Stimulated activated CD8-positive, alpha-beta memory T cell treated with anti-CD3 and anti-CD28 coated beads, Interleukin-4, amount 100 ng/mL, for 1 hour (primary cell): ENCODE measurements around the gene MYBL2.

ENCODE experiments used
- DNase-seq, 2 donors: peaks; one replicate each; pipeline ENCODE4 v3.0.0-alpha.2; 2020; ENCODE audit warnings: low read depth in 2 of 2, low spot score in 1 of 2

The MYBL2 gene

DNA sequence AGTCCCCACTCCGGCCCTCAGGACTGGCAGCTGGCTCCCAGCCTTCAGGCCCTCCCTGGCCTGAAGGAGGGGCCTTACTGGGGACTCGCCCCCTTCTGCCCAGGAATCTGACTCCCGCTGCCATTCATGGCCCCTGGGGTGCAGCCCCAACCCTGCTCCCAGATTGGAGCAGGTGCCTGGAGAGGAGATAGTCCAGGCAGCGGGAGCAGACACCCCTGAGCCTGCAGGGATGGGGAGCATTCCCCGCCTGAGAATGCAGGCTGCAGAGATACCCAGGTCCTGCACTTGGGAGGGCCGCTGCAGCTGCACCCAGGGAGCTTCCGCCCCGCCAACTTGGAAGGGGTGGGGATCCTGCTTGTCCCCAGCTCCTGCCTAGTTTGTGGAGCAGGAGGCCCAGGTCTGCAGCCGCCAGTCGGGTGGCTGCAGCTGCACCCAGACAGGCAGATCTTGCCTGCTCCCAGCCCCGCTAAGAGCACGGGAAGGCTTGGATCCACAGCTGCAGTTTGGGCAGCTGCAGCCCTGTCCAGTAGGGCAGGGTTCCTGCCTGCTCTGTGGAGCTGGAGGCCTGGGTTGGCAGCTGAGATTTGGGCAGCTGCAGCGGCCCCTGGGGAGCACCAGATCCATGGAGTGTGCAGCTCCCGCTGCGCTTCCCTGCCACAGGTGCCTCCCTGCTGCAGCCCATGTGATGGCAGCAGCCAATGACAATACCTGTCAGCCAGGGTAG lies 54.7 kb downstream of the MYBL2 start:
- no peak for DNase-seq

GRCh38 chr20:43722153-43722505 lies 55.2 kb downstream of the MYBL2 start:
- no peak for DNase-seq

GRCh38 chr20:43723186-43723585 lies 56.3 kb downstream of the MYBL2 start:
- no peak for DNase-seq

DNA sequence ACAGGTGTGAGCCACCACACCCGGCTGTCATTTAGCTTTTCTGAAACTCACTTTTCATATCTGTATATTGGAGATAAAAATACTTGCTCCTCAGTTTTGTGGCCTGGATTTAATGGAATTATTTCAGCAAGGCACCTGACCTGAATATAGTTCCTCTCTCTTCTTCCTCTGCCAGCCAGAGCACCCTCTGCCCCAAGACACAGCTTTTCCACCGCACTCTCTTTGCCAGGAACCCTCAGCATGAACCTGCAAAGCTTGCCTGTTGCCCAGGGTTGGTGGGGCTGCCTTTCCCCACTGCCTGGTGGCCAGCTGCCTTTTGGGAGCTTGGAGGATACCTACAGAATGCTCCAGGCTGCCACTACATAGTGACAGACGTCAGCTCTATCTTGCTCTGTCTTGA lies 56.8 kb downstream of the MYBL2 start:
- no peak for DNase-seq

- no peak for DNase-seq
Observed at GRCh38 chr20:43724383-43724782, 57.5 kb downstream of the MYBL2 start.

DNA sequence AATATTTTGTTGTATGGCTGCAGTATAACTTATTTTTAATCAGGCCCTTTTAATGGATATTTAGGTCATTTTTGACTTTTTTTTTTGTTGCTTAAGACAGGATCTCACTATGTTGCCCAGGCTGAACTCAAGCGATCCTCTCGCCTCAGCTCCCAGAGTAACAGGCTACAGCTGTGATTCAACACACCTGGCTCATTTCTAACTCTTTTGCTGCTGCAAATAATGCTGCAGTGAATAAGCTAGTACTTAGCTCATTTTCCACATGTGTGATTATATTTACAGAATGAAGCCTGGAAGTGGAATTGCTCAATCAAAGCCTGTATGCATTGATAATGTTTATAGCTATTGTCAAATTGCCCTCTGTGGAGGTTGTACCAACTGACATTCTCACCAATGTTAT lies 58.8 kb downstream of the MYBL2 start:
- DNase-seq: no peak

- DNase-seq: no peak
Observed at GRCh38 chr20:43726333-43726732, 59.4 kb downstream of the MYBL2 start.

DNA sequence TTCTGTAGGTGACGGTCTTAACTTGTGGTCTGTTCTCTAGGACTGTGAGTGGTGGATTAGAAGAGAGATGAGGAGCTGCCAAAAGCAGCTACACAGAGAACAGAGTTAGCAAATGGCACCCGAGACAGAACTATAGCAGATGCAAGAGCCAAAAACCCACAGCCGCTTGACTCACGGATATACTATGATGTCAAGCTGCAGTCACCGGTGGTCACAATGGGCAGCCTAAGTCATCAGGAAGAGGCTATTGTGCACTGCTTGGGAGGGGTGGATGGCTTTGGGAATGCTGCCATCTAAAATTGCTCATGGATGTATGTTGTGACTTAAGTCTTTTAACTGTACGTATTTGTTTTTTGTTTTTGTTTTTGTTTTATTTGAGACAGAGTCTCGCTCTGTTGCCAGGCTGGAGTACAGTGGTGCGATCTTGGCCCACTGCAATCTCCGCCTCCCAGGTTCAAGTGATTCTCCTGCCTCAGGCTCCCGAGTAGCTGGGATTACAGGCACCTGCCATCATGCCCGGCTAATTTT lies 60.0 kb downstream of the MYBL2 start, which contains the start of gene GTSF1L:
GTSF1L (minus strand) TSS at position 192 of the 528 bp plus-strand sequence. CDS start 308 bp downstream, outside the sequence.
- no peak for DNase-seq

- no peak for DNase-seq
Observed at GRCh38 chr20:43727980-43728590, 61.2 kb downstream of the MYBL2 start.

DNA sequence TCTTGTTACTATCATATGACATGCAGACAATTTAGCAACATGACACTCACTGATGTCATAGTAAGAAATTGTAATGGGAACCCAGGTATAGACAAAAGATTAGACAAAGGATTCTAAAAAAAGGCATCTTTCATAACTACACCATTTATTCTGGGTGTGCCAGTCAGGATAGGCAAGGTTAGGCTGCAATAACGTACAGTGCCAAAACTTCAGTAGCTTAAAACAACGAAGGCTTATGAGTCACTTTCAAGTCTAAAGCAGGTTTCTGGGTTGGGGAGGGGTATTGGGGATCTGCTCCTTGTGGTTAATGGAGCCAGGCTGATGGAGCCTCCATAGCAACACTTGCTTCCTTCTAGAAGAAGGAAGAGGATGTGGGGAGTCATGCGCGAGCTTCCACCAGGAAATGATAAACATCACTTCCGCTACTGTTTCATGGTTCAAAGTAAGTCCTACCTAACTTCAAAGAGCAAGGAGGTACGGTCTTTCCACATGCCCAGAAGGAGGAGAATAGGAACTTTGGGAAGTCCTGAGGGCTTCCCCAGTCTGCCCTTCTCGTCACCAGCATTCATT lies 61.9 kb downstream of the MYBL2 start:
- DNase-seq: no peak

GRCh38 chr20:43731469-43731868 lies 64.6 kb downstream of the MYBL2 start:
- DNase-seq: no peak

GRCh38 chr20:43731927-43732326 lies 65.0 kb downstream of the MYBL2 start:
- DNase-seq: no peak

DNA sequence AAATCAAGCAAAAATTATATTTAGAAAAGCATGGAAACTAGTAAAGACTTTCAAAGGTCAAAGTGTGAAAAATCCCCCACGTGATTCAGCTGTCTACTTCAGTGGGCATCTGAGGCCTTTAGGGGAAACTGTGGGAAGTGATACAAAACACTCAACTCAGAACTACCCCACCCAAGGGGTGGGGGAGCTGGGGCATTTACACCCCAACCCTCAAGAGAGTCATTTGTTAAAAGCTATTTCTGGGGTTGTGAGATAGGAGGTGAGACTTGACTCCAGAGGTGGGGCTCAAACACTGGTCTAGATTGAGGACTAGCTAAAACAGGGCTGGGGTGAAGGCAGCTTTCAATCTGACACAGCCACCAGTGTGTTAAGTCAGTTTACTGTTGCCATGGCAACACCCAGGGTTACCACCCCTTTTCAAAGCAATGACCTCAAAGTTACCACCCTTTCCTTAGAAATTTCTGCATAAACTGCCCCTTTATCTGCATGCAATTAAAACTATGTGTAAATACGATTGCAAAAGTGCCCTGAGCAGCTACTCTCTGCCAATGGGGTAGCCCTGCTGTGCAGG lies 69.8 kb downstream of the MYBL2 start:
- DNase-seq: no peak

GRCh38 chr20:43737925-43738324 lies 71.0 kb downstream of the MYBL2 start:
- DNase-seq: no peak

DNA sequence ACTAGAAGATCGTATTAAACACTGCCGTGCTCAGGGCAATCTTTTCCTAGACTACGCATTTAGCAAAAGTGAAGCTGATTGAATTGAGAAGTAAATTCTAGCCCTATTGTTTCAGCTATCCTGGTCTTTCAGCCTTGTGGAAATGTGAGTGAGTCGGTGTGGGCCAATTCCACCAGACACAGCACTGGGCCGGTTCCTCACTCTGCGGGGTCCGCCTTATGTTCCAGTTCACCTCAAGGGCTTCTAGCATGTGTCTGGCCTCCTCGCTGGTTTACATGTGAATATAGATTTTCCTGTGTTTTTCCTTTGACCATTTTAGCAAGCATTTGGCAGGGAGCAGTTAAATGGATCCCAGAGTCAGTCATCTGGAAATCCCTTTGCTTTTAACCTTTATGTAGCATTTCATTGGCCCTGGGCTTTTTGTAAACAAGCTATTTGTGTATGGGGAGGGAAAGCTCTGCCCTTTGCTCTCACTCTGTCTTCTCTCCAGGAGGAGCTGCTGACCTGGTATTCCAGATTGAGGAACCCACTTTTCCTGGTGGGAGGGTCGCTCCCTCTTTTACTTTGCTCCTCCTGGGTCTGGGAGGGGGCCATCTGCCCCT lies 72.3 kb downstream of the MYBL2 start:
- no peak for DNase-seq

- DNase-seq: no peak
Observed at GRCh38 chr20:43740642-43741041, 73.7 kb downstream of the MYBL2 start.

DNA sequence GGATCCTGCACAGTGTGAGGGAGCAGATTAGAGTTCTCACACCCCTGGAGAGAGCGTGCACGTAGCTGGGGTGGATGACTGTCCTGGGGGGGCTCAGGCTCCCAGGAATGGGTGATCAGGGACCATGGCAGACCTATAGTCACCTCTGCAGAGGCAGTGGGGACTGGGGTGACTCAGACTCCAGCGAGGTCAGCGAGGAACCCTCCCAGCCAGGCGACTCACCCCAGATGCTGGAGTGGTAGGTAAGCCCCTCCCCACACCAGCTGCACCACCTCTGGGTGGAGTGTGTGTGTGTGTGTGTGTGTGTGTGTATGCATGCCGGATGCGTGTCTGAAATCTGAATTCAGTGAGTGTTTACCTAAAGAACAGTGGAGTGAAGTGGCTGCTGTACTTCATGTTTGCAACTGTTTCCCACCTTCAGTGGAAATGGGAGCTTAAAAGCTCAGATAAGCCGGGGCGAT lies 77.3 kb downstream of the MYBL2 start:
- DNase-seq: no peak

DNA sequence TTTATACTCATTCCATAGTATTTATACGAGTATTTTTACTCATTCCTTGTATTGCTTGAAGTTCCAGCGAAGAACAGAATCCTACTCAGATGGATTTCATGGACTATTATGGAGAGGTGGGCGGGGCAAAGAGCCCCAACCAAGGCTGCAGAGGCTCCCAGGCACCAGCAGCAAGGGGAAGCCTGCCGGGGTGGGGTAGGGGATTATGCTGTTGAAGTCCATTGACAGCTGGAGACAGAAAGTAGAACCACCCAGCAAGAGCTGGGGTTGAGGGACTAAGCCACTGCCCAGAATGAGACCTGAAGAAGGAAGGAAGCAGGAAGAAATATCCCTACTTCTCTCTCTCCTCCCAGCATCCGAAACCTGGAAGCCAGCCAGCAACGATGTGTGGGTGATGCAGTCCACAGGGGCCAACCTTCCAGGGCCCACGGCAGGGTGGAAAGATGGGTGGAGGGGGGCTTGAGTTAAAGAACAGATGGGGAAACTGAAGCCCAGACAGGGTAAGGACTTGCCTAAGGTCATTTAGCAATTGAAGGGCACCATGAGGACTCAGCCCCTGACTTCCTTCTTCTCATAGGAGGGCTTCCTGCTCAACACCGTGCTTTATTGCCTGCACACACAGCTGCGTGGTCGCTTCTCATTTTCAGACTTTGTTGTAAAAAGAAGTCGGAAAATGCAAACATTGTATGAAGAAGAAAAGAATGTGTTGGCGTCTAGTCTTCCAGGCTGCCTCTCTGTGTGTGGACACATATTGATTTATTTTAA lies 78.2 kb downstream of the MYBL2 start:
- no peak for DNase-seq

GRCh38 chr20:43746344-43747137 lies 79.6 kb downstream of the MYBL2 start:
- no peak for DNase-seq

DNA sequence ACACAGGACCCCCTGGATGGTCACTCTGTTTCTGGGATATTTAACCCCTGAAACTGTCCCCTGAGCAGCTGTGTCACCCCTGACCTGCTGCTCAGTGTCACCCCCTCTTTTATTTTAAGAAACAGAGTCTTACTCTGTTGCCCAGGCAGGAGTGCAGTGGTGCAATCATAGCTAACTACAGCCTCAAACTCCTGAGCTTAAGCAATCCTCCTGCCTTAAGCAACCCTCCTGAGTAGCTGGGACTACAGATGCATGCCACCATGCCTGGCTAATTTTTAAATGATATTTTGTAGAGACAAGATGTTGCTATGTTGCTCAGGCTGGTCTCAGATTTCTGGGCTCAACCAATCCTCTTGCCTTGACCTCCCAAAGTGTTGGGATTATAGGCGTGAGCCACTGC lies 81.4 kb downstream of the MYBL2 start:
- no peak for DNase-seq
